Testis (tissue), 3 donors: Measurements from ENCODE around the gene FERMT3. TPM values are rescaled to one million over a fixed set of nuclear protein-coding genes. Genes with fewer than 3 reads are reported as not detected.

Source experiments
- DNase-seq: peaks from one replicate; pipeline ENCODE4 v3.0.0-alpha.2; 2019
- H3K27ac ChIP-seq, 2 donors: fragments of 200-600 bp; sonication (generic); one replicate each; pipeline ENCODE4 v1.5.1; 2019
- H3K27me3 ChIP-seq: fragments of 200-600 bp; sonication (generic); one replicate; pipeline ENCODE4 v1.5.1; 2019
- H3K36me3 ChIP-seq: fragments of 200-600 bp; sonication (generic); one replicate; pipeline ENCODE4 v1.5.1; 2017; ENCODE audit warnings: low read depth; ENCODE audit errors: missing control alignments
- H3K4me1 ChIP-seq: fragments of 200-600 bp; sonication (generic); one replicate; pipeline ENCODE4 v1.5.1; 2019
- H3K4me3 ChIP-seq, 2 donors: fragments of 200-600 bp; sonication (generic); one replicate each; pipeline ENCODE4 v1.5.1; 2017 to 2019
- H3K9me3 ChIP-seq: fragments of 200-600 bp; sonication (generic); one replicate; pipeline ENCODE4 v1.5.1; 2017
- POLR2A ChIP-seq: fragments of 450-650 bp; IDR thresholded peaks from one replicate; pipeline ENCODE4 v1.6.1; 2017; ENCODE audit warnings: antibody characterized with exemption, mild to moderate bottlenecking, moderate library complexity
- WGBS, 2 donors: methylation state at CpG; one replicate each; pipeline ENCODE4 v1.1.5; 2018; 5-methylcytosine and 5-hydroxymethylcytosine counted together
- intact Hi-C: fragments of 100-400 bp; cut with DNase I; formaldehyde crosslinking; loops from one replicate; pipeline ENCODE4 v1.15.1; 2023; ENCODE audit warnings: low total_unique reads
- polyA plus RNA-seq: library from polyadenylated mRNA; stranded (reverse); fragments of 350-450 nt; fragmentation: Illumina TruSeq; extraction: RNeasy Lipid Tissue Mini Kit (QIAGEN cat#74804); gene quantifications from one replicate; pipeline ENCODE4 v1.2.3, GENCODE V29; 2014; ENCODE audit warnings: low read depth, low replicate concordance; ENCODE audit not compliant: insufficient read depth
- total RNA-seq, 2 donors: library from RNA; depleted of rRNA; stranded (reverse); fragments of >200 nt; gene quantifications; one replicate each; pipeline ENCODE4 v1.2.3, GENCODE V29; 2016
- TF ChIP-seq, protein P1 (sequence below), 3 experiments: fragments of 450-650 bp in 2 of 3; fragments of 200-600 bp in 1 of 3; sonication (generic) in 1 of 3; IDR thresholded peaks; one replicate each; pipeline ENCODE4 v1.5.1; 2016 to 2019; ENCODE audit warnings: antibody characterized with exemption in 3 of 3, mild to moderate bottlenecking in 2 of 3, moderate library complexity in 1 of 3

The FERMT3 gene
- total and polyA plus RNA-seq, 3 donors from 2014 or later: 7.2 to 10.9 (median 8.2) TPM

DNA sequence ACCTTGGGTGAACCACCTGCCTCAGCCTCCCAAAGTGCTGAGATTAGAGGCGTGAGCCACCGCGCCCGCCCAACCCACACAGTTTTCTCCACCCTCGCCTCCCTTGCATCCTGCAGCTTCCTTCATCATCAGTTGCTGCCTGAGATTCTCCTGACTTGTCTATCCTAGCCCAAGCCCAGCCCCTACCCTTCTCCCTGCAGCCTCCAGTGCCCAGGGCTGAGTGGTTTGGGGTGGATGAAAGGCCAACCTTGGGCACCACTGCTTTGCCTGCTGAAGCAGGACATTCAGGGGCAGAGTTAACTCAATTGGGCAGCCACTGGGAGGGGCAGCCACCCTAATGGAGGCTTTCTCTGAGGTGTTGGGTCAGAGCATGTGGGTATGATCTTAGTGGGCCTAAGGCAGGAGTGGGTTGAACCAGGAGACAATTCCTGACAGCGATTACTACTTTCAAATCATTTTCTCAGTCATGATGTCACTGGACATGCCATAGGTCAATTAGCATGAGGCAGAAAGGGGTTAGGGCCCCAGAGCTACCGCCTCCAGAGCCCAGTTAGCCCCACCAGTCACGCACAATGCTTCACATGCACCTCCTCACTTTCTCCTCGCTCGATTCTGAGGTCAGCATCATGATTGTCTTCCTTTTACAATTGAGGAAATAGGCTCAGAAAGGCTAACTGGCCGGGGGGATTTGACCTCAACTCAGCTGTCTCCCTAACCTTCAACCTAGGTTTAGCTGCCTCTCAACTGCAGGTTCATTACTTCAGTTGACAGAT, 33.3 kb downstream of the FERMT3 start:
- 73 to 75% methylated on average over 11 of the region's 11 CpGs for WGBS, 2 donors
- H3K4me3 ChIP-seq: peak overlapping the region; percentile 68 to 97
- no peak for DNase-seq
- H3K4me1 ChIP-seq: peaks cover 34% of the 10 kb centered on the region
- intact Hi-C loops: no loop called here
- TF ChIP-seq, protein P1, sequence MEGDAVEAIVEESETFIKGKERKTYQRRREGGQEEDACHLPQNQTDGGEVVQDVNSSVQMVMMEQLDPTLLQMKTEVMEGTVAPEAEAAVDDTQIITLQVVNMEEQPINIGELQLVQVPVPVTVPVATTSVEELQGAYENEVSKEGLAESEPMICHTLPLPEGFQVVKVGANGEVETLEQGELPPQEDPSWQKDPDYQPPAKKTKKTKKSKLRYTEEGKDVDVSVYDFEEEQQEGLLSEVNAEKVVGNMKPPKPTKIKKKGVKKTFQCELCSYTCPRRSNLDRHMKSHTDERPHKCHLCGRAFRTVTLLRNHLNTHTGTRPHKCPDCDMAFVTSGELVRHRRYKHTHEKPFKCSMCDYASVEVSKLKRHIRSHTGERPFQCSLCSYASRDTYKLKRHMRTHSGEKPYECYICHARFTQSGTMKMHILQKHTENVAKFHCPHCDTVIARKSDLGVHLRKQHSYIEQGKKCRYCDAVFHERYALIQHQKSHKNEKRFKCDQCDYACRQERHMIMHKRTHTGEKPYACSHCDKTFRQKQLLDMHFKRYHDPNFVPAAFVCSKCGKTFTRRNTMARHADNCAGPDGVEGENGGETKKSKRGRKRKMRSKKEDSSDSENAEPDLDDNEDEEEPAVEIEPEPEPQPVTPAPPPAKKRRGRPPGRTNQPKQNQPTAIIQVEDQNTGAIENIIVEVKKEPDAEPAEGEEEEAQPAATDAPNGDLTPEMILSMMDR (IDR thresholded peaks at IDR 0.05): no peak
- no peak for TF ChIP-seq POLR2A
- H3K36me3 ChIP-seq: no peaks in the 10 kb centered on the region
- H3K9me3 ChIP-seq: no peaks in the 10 kb centered on the region
- peak overlapping the region; percentile 92 to 99 for H3K27ac ChIP-seq
- H3K27me3 ChIP-seq: no peaks in the 10 kb centered on the region

DNA sequence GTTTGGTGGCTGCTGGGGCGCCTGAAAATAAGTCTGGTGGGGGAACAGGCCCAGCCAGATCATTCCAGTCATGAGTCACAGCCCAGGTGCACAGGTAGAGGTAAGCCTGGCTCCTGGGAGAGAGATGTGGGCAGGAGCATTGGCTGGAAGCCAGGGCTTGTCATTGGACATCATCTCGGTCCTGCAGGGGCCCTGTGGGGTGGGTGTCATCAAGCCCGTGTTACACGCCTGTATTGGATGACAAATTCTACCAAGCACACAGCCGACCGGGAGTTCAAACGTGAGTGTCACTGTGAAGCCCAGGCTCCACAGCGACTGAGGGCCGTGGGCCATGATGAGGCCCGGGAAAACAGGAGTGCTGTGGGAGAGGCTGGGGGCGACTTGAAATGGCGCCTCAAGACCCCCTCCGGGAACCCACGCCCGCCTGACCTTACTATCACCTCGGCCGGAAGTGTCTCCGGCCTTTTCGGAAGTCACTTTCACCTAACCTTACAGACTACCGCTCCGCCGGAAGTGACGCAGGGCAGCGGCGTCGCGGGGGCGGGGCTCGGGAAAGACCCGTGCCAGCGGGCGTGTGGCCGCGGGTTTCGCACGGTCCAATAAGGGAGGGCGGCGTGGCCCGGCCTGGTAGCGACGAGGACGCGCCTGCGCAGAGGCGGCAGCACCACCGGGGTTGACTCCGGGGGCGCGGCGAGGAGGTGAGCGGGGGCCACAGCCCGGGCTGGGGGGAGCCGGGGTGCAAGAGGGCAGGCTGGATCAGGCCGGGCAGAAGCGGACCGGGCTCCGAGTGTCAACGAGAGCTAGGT, 34.1 kb downstream of the FERMT3 start, which contains the start of gene FKBP2:
Gene FKBP2, plus strand, starts transcription at position 661 of the 806 bp plus-strand sequence. CDS start 1,293 bp downstream, outside the sequence.
- no peaks in the 10 kb centered on the region for H3K9me3 ChIP-seq
- intact Hi-C loops: no loop called here
- H3K4me1 ChIP-seq: peaks cover 34% of the 10 kb centered on the region
- DNase-seq: peak; percentile 97
- peak within 1 kb of the TSS; percentile 68 to 97 for H3K4me3 ChIP-seq
- H3K27me3 ChIP-seq: no peaks in the 10 kb centered on the region
- no peaks in the 10 kb centered on the region for H3K36me3 ChIP-seq
- H3K27ac ChIP-seq: peak within 1 kb of the TSS; percentile 92 to 99
- 1 to 3% methylated on average over 13 to 58 of the region's 58 CpGs for WGBS, 2 donors
- TF ChIP-seq, protein P1 (IDR thresholded peaks at IDR 0.05): no peak
- TF ChIP-seq POLR2A: no peak

DNA sequence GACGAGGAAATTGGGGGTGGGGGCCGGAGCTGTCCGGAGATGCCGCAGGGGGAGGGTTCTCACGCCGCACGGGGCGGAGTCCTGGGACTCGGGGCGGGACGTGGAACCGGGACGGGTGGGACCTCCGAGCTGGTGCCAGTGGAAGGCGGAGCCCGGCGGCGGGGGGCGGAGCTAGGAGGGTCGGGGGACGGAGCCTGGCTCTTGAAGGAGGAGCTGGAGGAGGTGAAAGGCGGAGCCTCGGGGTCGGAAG, 34.6 kb downstream of the FERMT3 start:
- intact Hi-C loops: no loop called here
- WGBS, 2 donors: 0 to 2% methylated on average over 21 to 24 of the region's 24 CpGs
- TF ChIP-seq, protein P1 (IDR thresholded peaks at IDR 0.05): no peak
- no peak for TF ChIP-seq POLR2A
- H3K4me1 ChIP-seq: peaks cover 36% of the 10 kb centered on the region
- peak overlapping the region; percentile 68 to 97 for H3K4me3 ChIP-seq
- no peak for DNase-seq
- H3K27me3 ChIP-seq: no peaks in the 10 kb centered on the region
- no peaks in the 10 kb centered on the region for H3K9me3 ChIP-seq
- H3K27ac ChIP-seq: peak overlapping the region; percentile 92 to 99
- no peaks in the 10 kb centered on the region for H3K36me3 ChIP-seq

DNA sequence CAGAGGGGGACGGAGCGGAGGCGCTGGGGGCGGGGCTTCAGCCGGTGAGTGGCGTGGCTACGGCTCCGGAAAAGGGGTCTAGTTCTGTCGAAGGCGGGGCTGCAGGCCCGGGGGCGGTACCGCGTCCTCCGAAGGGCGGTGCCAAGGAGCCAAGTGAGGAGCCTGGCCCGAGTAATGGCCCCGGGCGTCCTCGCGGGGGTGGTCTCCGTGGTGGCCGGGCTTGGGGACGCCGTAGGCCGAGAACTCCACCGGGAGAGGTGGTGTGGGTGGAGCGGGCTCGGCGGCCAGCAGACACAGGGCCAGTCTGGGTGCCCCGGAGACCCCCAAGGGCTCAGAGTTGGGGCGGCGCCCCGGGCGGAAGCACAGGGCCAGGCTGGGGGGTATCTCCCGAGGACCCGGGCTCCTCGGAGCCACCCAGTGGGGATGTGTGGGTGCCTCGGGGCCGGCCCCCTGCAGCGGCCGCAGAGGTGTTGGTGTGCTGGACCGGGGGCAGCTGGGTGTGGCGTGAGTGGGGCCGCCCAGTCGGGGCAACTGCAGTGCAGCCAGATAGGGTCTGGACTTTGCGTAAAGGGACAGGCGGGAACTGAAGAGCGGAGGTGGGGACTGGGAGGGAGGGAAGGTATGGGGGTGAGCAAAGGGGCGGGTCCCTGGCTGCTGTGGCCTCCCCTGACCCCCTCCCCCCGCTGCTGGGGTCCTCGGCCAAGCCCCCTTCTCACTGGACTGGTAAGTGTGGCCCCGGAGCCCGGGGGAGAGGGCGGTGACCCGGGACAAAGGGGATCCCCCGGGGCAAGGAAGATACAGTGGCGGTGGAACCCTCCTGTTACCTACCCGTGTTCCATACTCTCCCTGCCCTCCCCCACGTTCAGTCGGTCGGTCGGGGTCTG, 35.2 kb downstream of the FERMT3 start:
- Histone ChIP-seq H3K27me3 (no peaks in the 10 kb centered on the region), H3K4me3 (peak overlapping the region; percentile 68 to 97), H3K9me3 (no peaks in the 10 kb centered on the region), H3K27ac (peak overlapping the region; percentile 92 to 99), H3K4me1 (peaks cover 36% of the 10 kb centered on the region), H3K36me3 (no peaks in the 10 kb centered on the region)
- intact Hi-C loops: no loop called here
- 1% methylated on average over 43 to 56 of the region's 63 CpGs for WGBS, 2 donors
- DNase-seq: peak; percentile 99
- TF ChIP-seq, protein P1 (IDR thresholded peaks at IDR 0.05): no peak
- TF ChIP-seq POLR2A: no peak
